ENCODE measurements around the gene TSEN2. TPM values are rescaled to one million over a fixed set of nuclear protein-coding genes. Genes with fewer than 3 reads are reported as not detected.

Gene TSEN2
- total and polyA plus RNA-seq, 2 of the 13 experiments (the other 11 are each of a cell fraction or from before 2014, with no cell fraction given), result 11.0 to 17.3 TPM

DNA sequence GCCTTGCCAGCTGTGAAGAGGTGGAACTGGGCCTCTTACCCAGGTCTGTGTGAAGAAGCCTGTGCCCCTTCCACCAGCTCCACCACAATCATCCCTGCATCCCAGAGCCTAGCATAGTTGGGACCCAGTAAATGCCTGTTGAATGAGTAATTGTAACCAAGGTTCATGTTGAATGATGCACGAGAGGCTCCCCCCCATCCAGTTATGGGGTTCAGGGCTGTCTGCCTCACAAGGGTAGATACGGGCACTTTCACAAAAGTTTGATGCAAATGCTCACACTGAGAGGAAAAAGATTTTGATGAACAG, 29.5 kb upstream of the TSEN2 start:
- in situ Hi-C loops (cut with HindIII; ENCODE audit: extremely low pct_ligation_motif_present, low pct_unique_long_range_greater_than_20kb), result no loop called here
- DNase-seq (ENCODE audit: low spot score) (no peak), ATAC-seq (no peak), FAIRE-seq (no peak)
- Histone ChIP-seq H3K4me1 (ENCODE audit: insufficient read depth, low read length) (peaks cover 90% of the 10 kb centered on the region), H3K9me3 (ENCODE audit: low read length) (no peaks in the 10 kb centered on the region), H3K9ac (ENCODE audit: insufficient read depth, low read depth, low read length) (no peak overlapping the region), H4K20me1 (ENCODE audit: insufficient read depth, low read length) (no peaks in the 10 kb centered on the region), H3K79me2 (ENCODE audit: insufficient read depth, low read length) (no peaks in the 10 kb centered on the region), H2AFZ (ENCODE audit: low read length) (no peak overlapping the region), H3K27ac (ENCODE audit: extremely low read length, insufficient read depth, low read length) (peak overlapping the region; percentile 8), H3K36me3 (replicated peaks in 1 of 2; ENCODE audit: control insufficient read depth in 1 of 2, insufficient read depth in 2 of 2, low read length in 2 of 2) (no peaks in the 10 kb centered on the region), H3K4me3 (replicated peaks in 1 of 3; ENCODE audit: insufficient read depth in 1 of 3, low read depth in 2 of 3, low read length in 3 of 3) (no peak overlapping the region), H3K4me2 (ENCODE audit: low read depth, low read length) (no peak overlapping the region), H3K27me3 (ENCODE audit: control insufficient read depth in 1 of 2, insufficient read depth in 2 of 2, low read length in 2 of 2) (no peaks in the 10 kb centered on the region)
- POLR2A ChIA-PET, result interaction anchor here (1.1 to 1.3 kb wide), 3 partner anchors 30 to 137 kb away, joined by 3 to 4 read pairs (median 3); partner anchors contain the start of gene TSEN2
- no TSS peak for BruUV-seq (replicated peaks)
- CTCF ChIA-PET (ENCODE audit: low intra/inter-chr PET ratio, low total read pairs), result no interaction called here
- 69% methylated on average over 2 of the region's 2 CpGs for WGBS (ENCODE audit: low lambda C conversion rate)
- TF ChIP-seq RFXANK (CRISPR knock-in tag; IDR thresholded peaks at IDR 0.05), result no peak
- no peak for TF ChIP-seq SRY (CRISPR knock-in tag; IDR thresholded peaks at IDR 0.05)
- no peak for TF ChIP-seq GTF3A (CRISPR knock-in tag; conservative IDR thresholded peaks at IDR 0.05)
- intact Hi-C loops (cut with micrococcal nuclease; ENCODE audit: unreplicated experiment), result no loop called here

DNA sequence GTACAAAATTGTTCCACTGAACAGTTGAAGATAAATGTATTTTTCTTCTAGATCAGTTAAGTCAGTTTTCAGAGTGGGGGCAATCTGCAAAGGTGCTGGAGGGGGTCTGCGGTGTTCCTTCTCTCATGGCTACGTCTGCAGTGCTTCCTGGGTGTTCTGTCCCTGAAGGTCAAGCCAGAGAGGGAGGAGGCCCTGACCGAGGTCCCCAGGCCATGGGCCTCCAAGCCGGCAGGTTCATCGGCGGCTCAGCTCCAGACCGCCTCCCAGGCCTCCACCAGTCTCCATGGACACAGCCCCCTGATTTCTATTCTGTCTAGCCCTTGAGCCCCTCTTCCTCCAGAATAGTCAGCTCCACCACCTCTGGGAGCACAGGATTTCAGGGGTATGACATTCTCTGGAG, 28.5 kb upstream of the TSEN2 start:
- Histone ChIP-seq H3K4me3 (replicated peaks in 1 of 3; ENCODE audit: insufficient read depth in 1 of 3, low read depth in 2 of 3, low read length in 3 of 3) (no peak overlapping the region), H3K36me3 (replicated peaks in 1 of 2; ENCODE audit: control insufficient read depth in 1 of 2, insufficient read depth in 2 of 2, low read length in 2 of 2) (no peaks in the 10 kb centered on the region), H4K20me1 (ENCODE audit: insufficient read depth, low read length) (no peaks in the 10 kb centered on the region), H3K4me1 (ENCODE audit: insufficient read depth, low read length) (peaks cover 90% of the 10 kb centered on the region), H3K4me2 (ENCODE audit: low read depth, low read length) (no peak overlapping the region), H3K79me2 (ENCODE audit: insufficient read depth, low read length) (no peaks in the 10 kb centered on the region), H3K27me3 (ENCODE audit: control insufficient read depth in 1 of 2, insufficient read depth in 2 of 2, low read length in 2 of 2) (no peaks in the 10 kb centered on the region), H3K9ac (ENCODE audit: insufficient read depth, low read depth, low read length) (no peak overlapping the region), H3K27ac (ENCODE audit: extremely low read length, insufficient read depth, low read length) (no peak overlapping the region), H3K9me3 (ENCODE audit: low read length) (no peaks in the 10 kb centered on the region), H2AFZ (ENCODE audit: low read length) (no peak overlapping the region)
- FAIRE-seq (no peak), ATAC-seq (no peak), DNase-seq (ENCODE audit: low spot score) (no peak)
- intact Hi-C loops (cut with micrococcal nuclease; ENCODE audit: unreplicated experiment) (no loop called here), in situ Hi-C loops (cut with HindIII; ENCODE audit: extremely low pct_ligation_motif_present, low pct_unique_long_range_greater_than_20kb) (no loop called here)
- no TSS peak for BruUV-seq (replicated peaks)
- POLR2A ChIA-PET, result no interaction called here
- TF ChIP-seq GTF2F1 (IDR thresholded peaks at IDR 0.05; ENCODE audit: low read length), result no peak
- no peak for TF ChIP-seq ZBTB40 (IDR thresholded peaks at IDR 0.05)
- TF ChIP-seq ZBTB40 (CRISPR knock-in tag; IDR thresholded peaks at IDR 0.05), result no peak
- TF ChIP-seq, protein P1, sequence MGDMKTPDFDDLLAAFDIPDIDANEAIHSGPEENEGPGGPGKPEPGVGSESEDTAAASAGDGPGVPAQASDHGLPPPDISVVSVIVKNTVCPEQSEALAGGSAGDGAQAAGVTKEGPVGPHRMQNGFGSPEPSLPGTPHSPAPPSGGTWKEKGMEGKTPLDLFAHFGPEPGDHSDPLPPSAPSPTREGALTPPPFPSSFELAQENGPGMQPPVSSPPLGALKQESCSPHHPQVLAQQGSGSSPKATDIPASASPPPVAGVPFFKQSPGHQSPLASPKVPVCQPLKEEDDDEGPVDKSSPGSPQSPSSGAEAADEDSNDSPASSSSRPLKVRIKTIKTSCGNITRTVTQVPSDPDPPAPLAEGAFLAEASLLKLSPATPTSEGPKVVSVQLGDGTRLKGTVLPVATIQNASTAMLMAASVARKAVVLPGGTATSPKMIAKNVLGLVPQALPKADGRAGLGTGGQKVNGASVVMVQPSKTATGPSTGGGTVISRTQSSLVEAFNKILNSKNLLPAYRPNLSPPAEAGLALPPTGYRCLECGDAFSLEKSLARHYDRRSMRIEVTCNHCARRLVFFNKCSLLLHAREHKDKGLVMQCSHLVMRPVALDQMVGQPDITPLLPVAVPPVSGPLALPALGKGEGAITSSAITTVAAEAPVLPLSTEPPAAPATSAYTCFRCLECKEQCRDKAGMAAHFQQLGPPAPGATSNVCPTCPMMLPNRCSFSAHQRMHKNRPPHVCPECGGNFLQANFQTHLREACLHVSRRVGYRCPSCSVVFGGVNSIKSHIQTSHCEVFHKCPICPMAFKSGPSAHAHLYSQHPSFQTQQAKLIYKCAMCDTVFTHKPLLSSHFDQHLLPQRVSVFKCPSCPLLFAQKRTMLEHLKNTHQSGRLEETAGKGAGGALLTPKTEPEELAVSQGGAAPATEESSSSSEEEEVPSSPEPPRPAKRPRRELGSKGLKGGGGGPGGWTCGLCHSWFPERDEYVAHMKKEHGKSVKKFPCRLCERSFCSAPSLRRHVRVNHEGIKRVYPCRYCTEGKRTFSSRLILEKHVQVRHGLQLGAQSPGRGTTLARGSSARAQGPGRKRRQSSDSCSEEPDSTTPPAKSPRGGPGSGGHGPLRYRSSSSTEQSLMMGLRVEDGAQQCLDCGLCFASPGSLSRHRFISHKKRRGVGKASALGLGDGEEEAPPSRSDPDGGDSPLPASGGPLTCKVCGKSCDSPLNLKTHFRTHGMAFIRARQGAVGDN (CRISPR knock-in tag; IDR thresholded peaks at IDR 0.05), result peak; percentile 18; the same call in 1 of the 2 replicates
- WGBS (ENCODE audit: low lambda C conversion rate), result 94% methylated on average over 6 of the region's 7 CpGs
- CTCF ChIA-PET (ENCODE audit: low intra/inter-chr PET ratio, low total read pairs), result no interaction called here
